Body of pancreas (tissue), 4 donors: ENCODE results near the gene CTIF.

Experiments used
- POLR2A ChIP-seq, 3 donors: fragments of 450-650 bp; IDR thresholded peaks; one replicate each; pipeline ENCODE4 v1.6.1; 2016; ENCODE audit warnings: antibody characterized with exemption in 3 of 3, mild to moderate bottlenecking in 2 of 3
- TF ChIP-seq, protein P1 (sequence below), 7 experiments: fragments of 450-650 bp in 4 of 7; fragments of 200-600 bp in 3 of 7; sonication (generic) in 3 of 7; IDR thresholded peaks; one replicate each; pipeline ENCODE4 v1.5.1; 2016 to 2019; ENCODE audit warnings: antibody characterized with exemption in 7 of 7

- no peak for TF ChIP-seq POLR2A (IDR thresholded peaks at IDR 0.05)
- TF ChIP-seq, protein P1, sequence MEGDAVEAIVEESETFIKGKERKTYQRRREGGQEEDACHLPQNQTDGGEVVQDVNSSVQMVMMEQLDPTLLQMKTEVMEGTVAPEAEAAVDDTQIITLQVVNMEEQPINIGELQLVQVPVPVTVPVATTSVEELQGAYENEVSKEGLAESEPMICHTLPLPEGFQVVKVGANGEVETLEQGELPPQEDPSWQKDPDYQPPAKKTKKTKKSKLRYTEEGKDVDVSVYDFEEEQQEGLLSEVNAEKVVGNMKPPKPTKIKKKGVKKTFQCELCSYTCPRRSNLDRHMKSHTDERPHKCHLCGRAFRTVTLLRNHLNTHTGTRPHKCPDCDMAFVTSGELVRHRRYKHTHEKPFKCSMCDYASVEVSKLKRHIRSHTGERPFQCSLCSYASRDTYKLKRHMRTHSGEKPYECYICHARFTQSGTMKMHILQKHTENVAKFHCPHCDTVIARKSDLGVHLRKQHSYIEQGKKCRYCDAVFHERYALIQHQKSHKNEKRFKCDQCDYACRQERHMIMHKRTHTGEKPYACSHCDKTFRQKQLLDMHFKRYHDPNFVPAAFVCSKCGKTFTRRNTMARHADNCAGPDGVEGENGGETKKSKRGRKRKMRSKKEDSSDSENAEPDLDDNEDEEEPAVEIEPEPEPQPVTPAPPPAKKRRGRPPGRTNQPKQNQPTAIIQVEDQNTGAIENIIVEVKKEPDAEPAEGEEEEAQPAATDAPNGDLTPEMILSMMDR (IDR thresholded peaks at IDR 0.05): no peak
Measured at GRCh38 chr18:48557640-48558174, 18.9 kb downstream of the CTIF start.
